NCI-H187 (cell line): Measurements from ENCODE around the gene CAPZB.
A peak's percentile ranks its signal among the peaks of the same experiment; 100 is the strongest.

Source experiments
- DNase-seq, 2 experiments: peaks; one replicate each; lab custom pipeline; 2025; lab: John Stamatoyannopoulos, UW

Gene CAPZB

DNA sequence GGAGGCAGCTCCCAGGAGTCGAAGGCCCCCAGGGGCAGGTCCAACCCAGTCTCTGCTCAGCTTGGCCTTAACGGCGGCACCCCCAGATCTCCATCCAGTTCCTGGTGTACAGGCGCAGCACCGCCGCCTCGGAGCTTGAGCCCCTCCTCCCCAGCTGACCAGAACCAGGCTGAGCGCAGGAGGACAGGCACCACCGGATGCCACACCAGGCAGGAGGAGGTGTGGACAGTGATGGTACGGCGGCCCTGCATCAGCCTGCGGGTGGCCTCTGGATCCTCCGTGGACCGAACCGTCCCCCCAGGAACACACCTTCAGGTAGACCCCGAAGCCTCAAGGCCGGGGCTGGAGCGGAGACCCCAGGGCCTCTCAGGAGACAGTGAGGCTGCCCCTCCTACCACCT is 156.9 kb downstream of the CAPZB start:
- no peak for DNase-seq

DNA sequence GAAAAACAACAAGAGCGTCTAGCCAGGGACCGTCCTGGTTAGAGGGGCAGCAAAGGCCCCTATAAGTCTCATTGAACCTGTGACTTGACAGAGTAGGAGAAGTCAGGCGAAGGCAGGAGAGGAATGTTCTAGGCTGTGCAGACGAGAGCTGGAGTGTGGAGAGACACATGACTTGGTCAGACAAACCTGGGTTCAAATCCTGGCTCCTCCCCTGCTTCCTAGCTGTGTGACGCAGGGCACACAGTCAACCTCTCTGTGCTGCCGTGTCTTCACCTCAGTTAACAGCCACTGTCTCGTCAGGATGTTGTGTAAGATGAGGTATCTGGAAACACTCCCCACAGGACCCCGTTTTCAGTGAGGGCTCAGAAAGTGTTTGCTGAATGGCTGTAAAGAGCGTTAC is 157.6 kb downstream of the CAPZB start:
- DNase-seq, result no peak

DNA sequence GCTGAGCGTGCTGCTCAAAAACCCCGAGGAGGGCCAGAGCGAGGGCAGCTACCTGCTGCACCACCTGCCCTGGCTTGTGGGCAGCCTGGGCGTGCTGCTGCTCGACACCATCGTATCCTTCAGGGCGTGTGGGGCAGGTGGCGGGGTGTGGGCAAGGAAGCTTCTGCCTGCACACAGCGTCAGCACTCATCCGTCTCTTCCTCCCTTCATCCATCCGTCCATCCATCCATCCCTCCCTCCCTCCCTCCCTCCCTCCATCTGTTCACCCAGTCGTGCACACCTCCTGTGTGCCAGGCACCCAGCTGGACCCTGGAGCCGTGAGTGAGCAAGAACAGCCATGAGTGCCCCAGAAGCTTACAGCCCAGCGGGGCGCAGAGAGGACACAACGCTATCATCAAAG is 158.0 kb downstream of the CAPZB start:
- DNase-seq, result no peak

DNA sequence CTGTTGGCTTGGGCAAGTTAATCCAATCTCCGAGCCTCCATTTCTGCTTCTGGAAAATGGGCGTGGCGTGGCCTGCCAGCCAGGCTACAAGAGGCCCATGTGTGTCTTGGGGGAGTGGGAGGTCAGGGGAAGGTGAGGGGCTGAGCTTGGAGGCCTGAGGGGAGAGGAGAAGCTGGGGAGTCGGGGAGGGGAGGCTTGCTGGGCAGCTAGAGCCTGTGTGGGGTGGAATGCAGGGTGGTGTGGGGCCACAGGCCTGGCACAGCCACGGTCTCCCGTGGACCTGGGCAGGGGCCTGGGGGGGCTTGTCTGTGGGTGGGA is 158.6 kb downstream of the CAPZB start:
- DNase-seq, result no peak

DNA sequence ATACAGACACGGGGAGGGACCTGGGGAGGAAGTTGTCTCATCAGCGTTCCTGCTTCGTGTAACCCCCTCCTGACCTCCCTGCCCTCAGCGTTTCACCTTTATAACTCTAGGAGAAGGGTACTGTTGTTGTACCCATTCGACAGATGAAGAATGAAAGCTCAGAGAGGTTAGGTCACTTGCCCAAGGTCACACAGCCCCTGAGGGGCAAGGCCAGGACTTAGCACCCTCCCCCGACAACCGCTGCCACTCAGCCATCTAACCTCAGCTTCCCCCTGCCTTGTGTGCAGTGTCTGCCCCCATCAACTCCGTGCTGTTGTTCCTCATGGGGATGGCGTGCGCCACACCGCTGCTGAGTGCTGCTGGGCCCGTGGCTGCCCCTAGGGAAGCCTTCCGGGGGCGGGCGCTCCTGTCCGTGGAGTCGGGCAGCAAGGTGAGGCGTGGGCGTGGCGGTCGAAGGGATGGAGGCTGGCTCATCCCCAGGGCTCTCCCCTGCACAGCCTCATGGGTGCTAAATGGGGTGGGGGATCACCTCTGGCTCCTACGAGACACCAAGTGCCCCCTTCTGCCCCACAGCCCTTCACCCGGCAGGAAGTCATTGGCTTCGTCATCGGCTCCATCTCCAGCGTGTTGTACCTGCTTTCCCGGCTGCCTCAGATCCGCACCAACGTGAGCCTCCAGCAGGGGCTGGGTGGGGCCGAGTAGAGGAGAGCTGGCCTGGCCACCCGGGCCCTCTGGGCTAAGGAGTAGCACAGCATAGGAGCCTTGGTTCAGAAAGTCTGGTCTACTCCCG is 159.2 kb downstream of the CAPZB start:
- no peak for DNase-seq

DNA sequence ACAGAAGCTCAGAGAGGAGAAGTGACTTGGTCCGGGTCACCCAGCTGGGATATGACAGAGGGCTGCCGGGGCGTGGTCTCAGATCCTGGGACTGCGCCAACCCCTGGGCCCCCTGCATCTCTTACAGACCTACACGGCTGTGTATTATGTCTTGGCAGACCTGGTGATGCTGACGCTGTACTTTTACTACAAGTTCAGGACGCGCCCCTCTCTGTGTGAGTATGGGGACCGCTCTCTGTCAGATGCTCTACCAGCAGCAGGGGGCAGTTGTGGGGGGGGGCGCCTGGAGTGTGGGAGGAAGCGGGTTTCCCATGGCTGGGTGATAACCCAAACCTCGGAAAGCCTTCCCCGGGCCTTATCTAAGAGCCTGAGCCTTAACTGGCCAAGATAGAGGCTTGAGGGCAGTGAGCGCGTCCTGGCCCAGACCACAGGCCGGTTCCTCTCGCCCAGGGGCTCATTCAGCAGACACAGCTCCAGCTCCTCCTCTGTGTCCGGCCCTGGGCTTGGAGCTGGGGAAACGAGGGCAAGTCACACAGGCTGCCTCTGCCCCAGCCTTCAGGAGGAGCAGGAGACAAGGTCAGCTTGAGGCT is 159.9 kb downstream of the CAPZB start:
- DNase-seq, result no peak

DNA sequence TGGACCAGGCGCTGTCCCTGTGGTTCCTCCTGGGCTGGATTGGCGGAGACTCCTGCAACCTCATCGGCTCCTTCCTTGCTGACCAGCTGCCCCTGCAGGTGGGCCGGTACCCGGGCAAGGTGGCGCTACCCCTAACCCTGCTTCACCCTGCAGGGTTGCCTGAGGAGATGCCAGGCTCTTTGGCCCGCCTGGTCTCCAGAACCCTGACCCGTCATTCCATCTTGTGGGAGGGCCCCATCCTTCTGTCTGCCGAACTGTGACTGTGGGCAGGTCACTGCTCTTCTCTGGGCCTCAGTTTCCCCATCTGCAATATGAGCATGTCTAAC is 160.7 kb downstream of the CAPZB start:
- no peak for DNase-seq

DNA sequence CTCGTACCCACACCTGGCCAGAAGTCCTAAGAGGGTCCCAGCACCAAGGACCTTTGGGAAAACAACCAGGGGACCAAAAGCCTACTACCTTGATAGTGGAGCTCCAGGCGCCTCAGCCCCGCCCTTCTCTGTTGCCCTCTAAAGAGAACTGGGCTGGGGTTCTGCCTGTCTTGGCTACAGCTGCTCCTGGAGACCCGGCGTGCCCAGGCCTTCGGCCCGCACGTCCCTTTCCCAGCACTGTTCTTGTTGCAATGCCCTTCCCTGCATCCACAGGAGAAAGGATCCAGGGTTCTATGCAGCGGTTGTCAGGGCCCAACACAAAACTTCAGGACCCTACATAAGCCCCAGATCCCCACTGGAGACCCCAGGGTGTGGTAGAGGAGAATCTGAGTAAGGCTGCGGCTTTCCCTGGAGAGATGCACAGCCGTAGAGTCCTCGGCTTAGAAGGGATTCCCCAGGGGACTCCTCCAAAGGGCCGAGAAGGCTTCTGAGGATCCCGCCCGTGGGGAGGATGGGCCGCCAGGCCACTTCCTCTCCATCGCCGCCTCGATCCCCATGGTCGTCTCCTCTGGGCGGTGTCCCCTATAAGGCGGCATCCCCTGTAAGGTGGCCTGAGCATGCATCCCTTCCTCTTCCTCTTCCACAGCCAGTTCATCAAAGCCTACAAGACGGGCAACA is 161.2 kb downstream of the CAPZB start:
- no peak for DNase-seq

DNA sequence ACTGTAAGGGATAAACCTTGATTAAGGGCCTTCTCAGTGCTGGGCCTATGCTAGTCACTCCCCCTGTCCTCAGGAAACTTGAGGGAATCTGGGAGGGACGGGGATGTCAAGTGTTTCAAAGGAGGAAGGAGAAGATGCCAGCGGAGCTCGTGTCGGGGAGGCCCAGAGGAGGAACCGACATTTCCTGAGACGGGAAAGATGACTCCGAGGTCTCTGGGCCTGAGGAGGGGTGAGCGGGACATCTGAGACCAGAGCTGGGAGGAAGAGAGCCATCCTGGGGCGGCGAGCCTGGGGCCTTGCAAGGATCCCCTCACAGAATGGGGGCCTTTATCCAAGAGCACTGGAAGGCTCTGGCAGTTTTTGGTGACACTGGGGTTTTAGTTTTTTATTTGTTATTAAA is 162.9 kb downstream of the CAPZB start:
- DNase-seq, result no peak

DNA sequence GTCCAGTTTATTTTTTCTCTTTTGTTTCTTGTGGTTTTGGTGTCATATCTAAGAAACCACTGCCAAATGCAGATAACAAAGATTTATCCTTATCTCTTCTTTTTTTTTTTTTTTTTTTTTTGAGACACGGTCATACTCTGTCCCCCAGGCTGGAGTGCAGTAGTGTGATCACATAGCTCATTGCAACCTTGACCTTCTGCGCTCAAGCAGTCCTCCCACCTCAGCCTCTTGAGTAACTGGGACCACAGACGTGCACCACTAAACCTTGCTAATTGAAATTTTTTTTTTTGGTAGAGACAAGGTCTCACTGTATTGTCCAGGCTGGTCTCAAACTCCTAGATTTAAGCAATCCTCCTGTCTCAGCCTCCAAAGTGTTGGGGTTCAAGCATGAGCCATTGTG is 164.3 kb downstream of the CAPZB start:
- no peak for DNase-seq

DNA sequence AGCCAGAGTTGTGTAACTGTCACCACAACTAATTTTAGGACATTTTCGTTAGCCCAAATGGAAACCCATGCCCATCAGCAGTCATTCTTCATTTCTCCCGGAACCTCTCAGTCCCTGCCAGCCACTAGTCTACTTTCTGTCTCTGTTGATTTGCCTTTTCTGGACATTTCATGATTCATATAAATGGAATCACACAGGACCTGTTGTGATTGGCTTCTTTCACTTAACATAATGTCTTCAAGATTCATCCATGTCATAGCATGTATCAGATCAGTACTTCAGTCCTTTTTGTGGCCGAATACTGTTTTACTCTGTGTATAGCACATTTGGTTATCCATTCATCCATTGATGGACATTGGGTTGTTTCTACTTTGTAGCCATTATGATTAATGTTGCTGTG is 166.1 kb downstream of the CAPZB start:
- DNase-seq, result no peak

DNA sequence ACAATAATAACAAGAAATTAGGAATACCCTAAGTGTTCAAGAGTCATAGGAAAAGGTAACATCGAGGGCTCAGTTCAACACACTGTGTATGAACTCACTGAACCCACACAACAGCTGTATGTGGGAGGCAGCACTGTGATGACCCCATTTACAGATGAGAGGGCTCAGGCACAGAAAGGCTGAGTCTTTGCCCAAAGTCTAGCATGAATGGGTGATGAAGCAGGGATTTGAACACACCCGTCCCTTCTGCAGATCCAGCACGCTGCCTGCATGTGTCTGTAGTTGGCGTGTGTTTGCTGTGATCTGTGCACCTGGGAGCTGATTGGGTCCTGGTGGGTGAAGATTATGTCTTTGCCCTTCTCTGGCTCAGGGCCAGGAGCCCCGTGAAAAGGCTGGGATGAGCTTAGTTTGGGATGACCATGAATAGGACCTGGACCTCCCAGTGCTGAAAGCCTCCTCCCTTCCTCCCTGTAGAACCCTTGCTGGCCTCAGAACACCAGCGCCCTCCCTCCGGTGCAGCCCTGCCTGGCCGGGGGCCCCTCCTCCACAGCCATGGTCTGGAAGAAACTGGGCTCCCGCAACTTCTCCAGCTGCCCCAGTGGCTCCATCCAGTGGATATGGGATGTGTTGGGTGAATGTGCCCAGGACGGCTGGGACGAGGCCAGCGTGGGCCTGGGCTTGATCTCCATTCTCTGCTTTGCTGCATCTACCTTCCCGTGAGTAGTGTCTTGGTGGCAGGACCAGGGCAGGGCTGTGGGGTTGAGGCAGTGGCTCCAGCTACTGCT is 168.0 kb downstream of the CAPZB start:
- DNase-seq, result no peak

DNA sequence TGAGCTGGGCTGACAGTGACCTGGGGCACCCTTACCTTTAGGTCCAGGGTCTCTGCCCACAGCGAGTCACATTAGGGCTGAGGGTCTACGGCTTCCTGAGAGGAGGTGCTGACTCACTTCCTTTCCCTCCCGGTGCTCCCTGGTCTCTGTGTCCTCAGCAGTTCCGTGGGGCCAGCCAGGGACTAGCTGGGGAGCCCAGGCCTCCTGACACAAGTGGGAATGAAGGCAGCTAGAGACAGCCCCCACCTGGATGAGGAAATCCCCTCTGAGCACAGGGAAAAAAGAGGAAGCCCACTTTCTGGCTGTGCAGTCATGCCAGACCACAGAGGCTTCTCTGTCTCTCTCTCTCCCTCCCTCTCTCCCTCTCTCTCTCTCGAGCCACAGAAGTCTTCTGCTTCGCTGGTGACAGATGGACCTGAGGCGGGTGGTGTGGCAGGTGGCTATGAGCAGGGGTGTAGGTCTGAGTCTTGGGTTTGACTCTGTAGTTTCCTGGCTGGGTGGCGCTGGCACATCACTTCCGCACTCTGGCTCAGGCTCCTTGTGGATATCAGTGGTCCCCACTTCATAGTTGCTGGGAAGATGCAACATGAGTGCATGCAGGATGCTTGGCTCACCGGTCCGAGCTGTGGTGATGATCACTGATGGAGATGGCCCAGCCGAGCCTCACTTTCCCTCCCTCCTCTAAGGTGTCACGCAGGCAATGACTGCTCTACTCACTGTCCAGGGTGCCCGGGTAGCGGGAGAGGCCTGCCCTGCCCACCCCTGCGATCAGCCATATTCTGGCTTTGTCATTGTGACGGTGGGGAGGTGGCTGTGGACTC is 169.8 kb downstream of the CAPZB start:
- DNase-seq, result no peak

DNA sequence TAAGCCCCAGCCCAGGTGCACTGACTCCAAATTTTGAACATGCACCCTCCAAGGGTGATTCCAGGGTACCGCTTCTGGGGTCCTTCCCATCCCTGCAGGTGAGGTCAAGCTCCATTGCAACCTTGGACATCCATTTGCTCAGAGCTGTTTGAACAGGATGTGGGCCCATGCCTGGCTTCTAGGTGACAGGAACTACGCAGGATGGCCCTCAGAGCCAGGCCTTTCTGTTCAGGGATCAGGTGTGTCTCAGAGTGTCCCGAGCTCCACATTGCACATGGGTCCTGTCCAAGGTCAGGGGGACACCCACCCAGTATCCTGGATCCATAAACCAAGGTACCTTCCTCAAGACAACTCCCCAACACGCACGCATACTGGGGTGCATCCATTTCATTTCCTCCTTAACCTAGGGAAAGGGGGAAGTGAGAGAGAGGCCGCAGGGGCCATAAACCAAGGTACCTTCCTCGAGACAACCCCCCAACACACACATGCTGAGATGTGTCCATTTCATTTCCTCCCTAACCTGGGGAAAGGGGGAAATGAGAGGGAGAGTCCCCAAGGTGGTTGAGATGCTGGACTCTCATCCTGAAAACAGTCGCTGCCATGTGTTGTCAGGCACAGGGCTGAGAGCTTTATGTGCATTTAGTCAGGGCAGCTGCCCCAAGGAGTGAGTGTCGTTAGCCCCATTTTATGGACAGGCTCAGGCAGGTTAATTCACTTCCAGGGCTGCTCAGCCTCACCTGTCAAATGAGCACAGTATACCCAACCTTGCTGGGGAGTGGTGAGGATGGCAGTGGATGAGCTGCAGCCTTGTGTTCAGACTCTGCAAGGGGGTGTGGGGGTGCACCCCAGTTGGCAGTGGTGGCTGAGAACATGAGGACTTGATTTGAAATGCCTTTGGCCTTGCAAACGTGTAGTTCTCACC is 171.1 kb downstream of the CAPZB start:
- DNase-seq, result no peak

DNA sequence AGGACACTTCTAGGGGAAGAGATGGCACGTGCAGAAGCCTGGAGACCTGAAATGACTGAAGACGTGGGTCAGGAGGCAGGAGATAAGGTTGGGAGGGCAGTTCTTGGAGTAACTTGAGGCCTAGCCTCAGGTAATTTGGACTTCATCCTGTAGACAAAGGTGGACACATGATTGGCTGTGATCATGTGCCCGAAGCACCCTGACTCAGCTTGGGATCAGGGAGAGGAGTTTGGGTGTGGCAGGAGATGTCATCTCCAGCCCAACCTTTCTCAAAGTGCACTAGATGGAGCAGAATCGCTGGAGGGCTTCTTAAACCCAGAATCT is 171.7 kb downstream of the CAPZB start:
- no peak for DNase-seq

DNA sequence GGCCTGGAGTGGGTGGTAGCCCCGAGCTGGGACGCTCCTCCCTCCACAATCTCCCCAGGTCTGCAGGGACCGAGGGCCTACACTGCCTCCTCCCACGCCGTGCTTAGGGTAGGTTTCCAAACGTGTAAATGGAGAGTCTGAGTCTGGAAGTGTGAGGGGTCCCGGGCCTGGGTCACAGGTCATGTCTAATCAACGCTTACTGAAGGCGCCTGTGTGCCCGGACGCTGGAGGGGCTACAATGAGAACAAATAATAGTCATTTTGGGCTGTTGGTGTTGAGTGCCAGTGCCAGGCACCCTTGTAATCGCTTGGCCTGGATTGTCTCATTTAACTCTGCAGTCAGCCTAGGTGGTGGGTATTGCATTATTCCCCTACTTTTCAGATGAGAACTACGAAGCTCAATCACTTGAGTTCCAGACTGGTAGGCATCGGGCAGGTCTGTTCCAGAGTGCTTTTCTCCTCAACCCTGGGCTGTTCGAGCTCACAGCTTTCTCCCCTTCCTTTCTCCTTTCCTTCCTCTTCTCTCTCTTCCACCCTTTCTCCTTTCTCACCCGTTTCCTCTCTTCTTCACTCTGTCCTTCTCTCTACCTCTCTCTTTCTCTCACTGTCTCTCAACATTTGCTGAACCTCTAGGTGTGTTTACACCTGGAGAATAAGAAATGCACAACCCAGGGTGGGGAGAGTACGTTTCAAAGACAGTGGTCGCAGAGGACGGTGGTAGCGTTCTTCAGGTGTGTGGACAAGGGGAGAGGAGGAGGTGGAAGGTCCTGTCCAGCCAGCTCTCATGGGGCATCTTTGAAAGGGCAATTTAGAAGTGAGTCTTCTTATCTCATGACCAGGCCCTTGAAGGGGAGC is 172.3 kb downstream of the CAPZB start:
- DNase-seq, result no peak

DNA sequence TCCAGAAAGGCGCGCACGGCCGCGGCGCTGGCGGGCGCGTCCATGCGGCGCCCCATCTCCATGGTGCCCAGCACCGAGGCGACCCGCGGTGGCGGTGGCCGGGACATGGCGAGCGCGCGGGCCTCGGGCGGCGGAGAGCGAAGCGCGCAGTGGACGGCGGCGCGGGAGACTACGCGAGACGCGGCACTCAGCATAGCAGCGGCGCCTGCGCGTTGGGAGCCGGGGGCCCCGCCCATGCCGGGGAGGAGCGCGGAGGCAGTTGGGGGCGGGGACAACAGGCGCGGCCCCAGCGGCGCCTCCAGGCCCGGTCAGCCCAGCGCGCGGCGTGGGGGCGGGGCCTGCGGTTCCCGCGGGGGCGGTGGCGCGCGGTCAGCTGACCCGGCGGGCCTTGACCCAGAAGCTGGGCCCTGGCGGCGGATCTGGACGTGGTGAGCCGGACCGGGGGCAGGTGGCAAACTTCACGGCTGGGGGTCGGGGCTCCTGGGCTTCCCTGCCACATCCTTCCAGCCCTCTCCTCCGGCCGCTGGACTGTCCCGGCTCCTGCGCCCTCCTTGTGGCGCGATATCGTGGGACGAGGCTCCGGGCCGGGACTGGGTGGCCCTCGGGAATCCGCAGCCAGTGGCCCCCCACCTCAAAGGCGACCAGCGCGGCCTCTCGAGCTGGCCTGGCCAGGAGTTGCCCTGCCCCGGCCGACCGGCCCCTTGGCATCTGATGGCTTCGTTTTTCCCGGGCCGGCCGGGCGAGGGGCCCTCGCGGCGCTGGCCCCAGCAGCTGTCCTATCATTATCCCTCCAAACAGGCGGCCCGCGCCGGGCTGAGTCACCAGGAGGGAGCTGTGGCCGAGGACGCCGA is 173.2 kb downstream of the CAPZB start, which contains the start of the genes AKR7A2 and SLC66A1:
Gene AKR7A2 (minus strand): TSS at position 214 of the 851 bp plus-strand sequence. CDS start 20 bp downstream, at position 194.
Gene SLC66A1 (plus strand): TSS at position 396 of the 851 bp plus-strand sequence. CDS start 5,352 bp downstream, outside the sequence.
- DNase-seq, result peak; percentile 78 to 79

DNA sequence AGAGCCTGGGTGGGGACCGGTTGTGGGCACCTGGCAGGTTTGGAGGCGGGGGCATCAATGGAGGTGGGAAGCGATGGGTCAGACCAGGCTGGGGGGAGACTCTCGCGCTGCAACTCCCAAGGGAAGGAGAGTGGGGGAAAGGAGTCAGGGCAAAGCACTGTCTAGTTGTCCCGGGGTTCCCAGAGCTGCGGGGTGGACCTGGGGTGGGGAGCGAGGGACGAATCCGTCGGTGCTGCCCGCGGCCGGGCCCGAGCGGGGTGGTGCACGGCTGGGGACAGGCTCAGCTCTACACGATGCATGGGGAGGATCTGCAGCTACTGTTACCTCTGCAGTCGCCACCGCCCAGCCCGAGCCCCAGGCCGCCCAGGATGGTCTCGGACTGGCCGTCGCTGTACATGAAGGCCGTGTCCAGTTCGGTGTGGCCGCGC is 173.8 kb downstream of the CAPZB start:
- DNase-seq, result no peak
